Neuron (in vitro differentiated cells): ENCODE data around the gene CHMP4A.

ENCODE experiments used
- H2AFZ ChIP-seq: one replicate; pipeline ENCODE4 v1.6.1; 2013; ENCODE audit warnings: low read depth, mild to moderate bottlenecking, inconsistent platforms, low read length, moderate library complexity
- H3K27me3 ChIP-seq: one replicate; pipeline ENCODE4 v1.6.1; 2013; ENCODE audit warnings: low read length; ENCODE audit not compliant: insufficient read depth
- H3K36me3 ChIP-seq: one replicate; pipeline ENCODE4 v1.6.1; 2013; ENCODE audit warnings: low read length; ENCODE audit not compliant: insufficient read depth
- H3K4me1 ChIP-seq: one replicate; pipeline ENCODE4 v1.6.1; 2013; ENCODE audit warnings: low read length; ENCODE audit not compliant: insufficient read depth
- H3K4me3 ChIP-seq: 2 replicates; pipeline ENCODE4 v1.5.1; 2013; ENCODE audit warnings: mild to moderate bottlenecking, low read length, moderate library complexity
- H3K9me3 ChIP-seq: one replicate; pipeline ENCODE4 v1.6.1; 2013; ENCODE audit warnings: low read length

CHMP4A gene

DNA sequence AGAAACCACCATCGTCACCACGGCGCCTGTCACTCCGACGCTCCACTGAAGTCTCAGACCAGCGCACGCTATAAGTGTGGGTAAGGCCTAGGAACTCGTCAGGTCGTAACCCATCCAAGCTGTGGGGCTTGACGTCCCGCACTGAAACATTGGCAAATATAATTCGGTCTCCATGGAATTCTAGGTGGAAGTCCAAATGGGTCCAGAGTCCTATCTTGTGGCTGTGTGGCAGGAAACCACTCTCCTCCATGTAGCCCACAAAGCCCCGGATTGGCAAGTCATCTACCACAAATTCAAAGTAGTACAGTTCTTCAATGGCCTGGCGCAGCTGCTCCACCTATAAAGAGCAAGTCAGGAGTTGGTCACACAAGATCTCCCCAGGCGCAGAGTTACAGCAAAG lies 20.4 kb downstream of the CHMP4A start:
- H3K4me3 ChIP-seq: no peak overlapping the region
- H3K27me3 ChIP-seq: no peaks in the 10 kb centered on the region
- no peaks in the 10 kb centered on the region for H3K9me3 ChIP-seq
- H2AFZ ChIP-seq: no peak overlapping the region
- peaks cover 32% of the 10 kb centered on the region for H3K4me1 ChIP-seq
- peaks cover 28% of the 10 kb centered on the region for H3K36me3 ChIP-seq

DNA sequence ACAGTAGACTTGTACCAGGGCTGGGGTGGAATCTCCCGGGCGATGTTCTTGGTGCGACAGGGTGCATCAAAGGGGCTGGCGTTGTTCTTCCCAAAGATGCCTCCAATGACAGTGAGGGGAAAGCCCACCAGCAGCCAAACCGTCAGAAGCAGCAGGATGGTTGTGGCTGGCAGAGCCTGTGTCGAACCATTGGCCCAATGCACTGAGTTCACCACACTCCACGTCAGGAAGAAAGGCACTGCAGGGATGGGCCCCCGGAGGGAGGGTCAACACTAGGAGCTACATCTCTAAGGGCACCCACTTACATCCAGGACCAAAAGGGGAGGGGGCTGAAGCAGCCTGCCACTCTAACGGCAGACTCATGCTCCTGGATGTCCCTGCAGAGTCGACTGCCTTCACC lies 22.9 kb downstream of the CHMP4A start:
- Histone ChIP-seq H3K36me3 (peaks cover 44% of the 10 kb centered on the region), H3K27me3 (no peaks in the 10 kb centered on the region), H3K4me1 (peaks cover 30% of the 10 kb centered on the region), H3K4me3 (no peak overlapping the region), H2AFZ (no peak overlapping the region), H3K9me3 (no peaks in the 10 kb centered on the region)

DNA sequence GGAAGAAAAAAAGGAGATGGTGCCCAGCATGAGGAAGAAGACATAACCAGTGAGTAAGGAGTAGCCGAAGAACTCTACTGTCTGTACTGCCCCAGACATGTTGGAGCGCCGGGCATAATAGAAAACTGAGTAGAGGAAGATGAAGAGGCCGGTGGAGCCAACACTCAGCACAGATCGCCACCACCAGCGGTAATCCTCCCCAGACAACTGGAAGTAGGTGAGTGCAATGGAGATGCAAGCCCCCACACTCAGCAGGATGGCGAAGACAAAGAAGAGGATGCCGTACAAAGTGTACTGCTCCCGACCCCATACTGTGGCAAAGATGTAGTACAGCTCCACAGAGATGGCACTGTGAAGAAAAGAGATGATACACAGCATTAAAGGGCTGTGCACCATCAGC lies 23.8 kb downstream of the CHMP4A start:
- Histone ChIP-seq H3K27me3 (no peaks in the 10 kb centered on the region), H3K36me3 (peaks cover 54% of the 10 kb centered on the region), H3K4me3 (peak overlapping the region; percentile 69), H3K4me1 (peaks cover 24% of the 10 kb centered on the region), H2AFZ (no peak overlapping the region), H3K9me3 (no peaks in the 10 kb centered on the region)

DNA sequence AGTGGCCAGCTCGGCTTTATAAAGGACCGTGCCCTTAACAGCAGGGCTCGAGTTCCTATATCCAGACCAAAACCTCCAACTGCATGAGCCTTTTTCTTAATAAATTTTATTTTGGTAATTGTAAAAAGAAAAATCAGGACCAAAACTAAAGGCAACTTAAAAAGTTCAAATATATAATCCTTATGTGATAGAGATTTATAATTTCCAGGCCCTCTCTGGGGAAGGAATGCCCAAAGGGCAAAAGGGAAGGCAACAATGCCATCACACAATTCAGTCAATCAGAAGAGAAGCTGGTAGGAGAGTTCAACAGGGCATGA lies 24.3 kb downstream of the CHMP4A start:
- Histone ChIP-seq H3K27me3 (no peaks in the 10 kb centered on the region), H3K4me3 (peak overlapping the region; percentile 69), H2AFZ (no peak overlapping the region), H3K36me3 (peaks cover 55% of the 10 kb centered on the region), H3K9me3 (no peaks in the 10 kb centered on the region), H3K4me1 (peaks cover 23% of the 10 kb centered on the region)

DNA sequence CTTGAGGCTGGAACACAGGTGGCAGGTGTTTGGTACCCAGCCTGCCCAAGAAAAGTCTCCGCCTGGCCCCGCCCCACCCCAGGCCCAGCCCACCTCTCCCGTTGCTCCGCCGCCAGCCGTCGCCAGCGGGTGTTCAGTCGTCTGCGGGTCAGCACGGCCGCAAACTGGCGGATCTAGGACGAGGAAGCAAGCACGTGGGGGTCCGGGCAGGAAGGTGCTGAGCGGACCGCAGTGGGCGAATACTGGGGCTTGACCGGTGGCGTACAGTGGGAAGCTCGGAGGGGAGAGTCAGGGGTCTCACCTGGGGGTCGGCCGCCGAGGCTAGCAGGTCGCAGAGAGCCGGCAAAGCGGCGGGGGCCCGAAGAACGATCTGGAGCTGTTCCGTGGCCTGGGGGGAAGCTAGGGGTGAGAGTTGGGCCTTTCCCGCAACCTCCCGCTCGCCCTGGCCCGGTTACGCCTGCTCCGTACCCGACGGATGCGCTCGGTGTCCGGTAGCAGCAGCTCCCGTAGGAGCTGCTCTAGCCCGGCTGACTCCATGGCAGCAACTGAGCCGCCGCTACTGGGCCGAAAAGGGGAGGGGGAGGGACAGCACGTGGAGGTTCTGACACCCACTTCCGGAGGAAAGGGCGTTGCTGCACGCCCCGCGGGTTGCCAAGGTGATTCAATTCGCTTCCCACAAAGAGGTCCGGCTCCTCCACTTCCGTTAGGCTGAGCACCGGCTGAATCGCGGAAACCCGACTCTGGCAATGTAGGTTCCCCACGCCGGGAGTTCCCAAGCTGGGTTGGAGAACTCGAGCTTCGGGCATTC lies 24.8 kb downstream of the CHMP4A start, which contains the start of gene IPO4:
Gene IPO4, minus strand, starts transcription at position 566 of the 808 bp plus-strand sequence. Its CDS starts 29 bp downstream, at position 537.
- peaks cover 58% of the 10 kb centered on the region for H3K36me3 ChIP-seq
- no peak within 1 kb of the TSS for H2AFZ ChIP-seq
- no peaks in the 10 kb centered on the region for H3K9me3 ChIP-seq
- H3K27me3 ChIP-seq: no peaks in the 10 kb centered on the region
- peaks cover 23% of the 10 kb centered on the region for H3K4me1 ChIP-seq
- peak within 1 kb of the TSS; percentile 69 for H3K4me3 ChIP-seq

DNA sequence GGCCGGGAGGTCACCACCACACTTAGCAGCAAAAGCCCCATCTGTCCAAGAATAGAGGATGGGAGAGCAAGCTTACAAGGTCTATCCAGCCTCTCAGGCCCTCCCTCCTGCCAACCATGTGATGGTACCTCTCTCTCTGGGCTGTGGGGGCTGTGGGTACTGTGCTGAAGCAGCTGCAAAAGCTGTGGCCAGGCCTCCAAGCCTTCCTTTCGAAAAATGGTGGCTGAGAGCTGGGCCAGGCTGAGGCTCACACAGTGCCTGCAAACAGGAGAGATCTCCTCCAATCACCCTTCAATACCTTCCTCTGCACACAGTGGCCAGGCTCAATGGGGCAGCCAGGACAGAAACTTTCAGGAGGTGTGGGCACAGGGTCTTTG lies 25.8 kb downstream of the CHMP4A start:
- no peaks in the 10 kb centered on the region for H3K27me3 ChIP-seq
- peaks cover 23% of the 10 kb centered on the region for H3K4me1 ChIP-seq
- H3K9me3 ChIP-seq: no peaks in the 10 kb centered on the region
- H3K4me3 ChIP-seq: peak overlapping the region; percentile 69
- peaks cover 61% of the 10 kb centered on the region for H3K36me3 ChIP-seq
- H2AFZ ChIP-seq: no peak overlapping the region

DNA sequence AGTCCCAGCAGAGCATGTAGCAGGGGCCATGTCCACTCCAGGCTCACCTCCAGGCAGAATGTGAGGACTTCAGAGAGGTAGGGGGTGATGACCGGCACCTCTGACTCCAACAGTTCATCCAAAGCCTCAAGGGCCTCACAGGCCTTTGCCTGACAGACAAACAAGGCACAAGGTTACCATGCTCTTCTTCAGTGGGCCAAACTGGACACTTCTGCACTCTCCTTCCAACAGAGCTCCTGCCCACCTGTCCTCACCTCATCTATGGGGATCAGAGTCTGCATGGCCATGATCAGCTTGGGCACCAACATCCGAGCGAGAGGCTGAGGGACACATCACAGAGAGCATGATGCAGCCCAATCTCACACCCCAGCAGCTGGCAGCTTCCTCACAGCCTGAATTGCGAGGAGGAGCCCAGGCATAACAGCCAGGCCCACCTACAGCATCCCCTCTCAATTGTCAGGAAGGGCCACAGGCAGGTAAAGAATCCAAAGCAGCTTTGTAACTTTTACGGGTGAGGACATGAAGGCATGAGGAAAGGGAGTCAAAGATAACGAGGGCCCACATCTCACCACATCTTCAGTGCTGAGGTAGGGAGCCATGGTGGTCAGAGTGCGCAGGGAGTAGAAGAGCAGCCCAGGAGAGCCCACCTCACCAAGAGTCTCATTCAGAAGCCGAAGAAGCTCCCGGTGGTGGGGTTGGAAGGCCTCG lies 26.3 kb downstream of the CHMP4A start:
- Histone ChIP-seq H3K9me3 (no peaks in the 10 kb centered on the region), H3K27me3 (no peaks in the 10 kb centered on the region), H3K36me3 (peaks cover 61% of the 10 kb centered on the region), H3K4me3 (no peak overlapping the region), H3K4me1 (peaks cover 20% of the 10 kb centered on the region), H2AFZ (no peak overlapping the region)

DNA sequence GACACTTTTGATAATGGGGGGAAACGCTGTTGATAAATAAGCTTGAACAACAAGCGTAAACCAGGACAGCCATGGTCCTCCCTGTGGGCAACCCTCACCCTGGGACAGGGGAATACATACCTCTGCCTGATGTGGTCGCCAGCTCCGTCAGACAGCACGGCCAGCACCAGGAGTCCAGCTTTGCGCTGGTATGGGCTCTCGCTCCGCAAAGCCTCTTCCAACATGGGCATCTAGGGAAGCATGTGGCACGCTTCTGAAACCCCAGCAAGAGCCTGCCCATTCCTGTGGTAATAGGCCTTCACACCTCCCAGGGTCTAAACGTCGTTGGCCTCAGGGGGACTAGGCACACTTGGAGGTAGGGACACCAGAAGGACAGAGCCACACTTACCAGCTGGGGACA lies 27.5 kb downstream of the CHMP4A start:
- Histone ChIP-seq H3K4me1 (peaks cover 20% of the 10 kb centered on the region), H3K4me3 (no peak overlapping the region), H2AFZ (no peak overlapping the region), H3K36me3 (peaks cover 67% of the 10 kb centered on the region), H3K9me3 (no peaks in the 10 kb centered on the region), H3K27me3 (no peaks in the 10 kb centered on the region)

DNA sequence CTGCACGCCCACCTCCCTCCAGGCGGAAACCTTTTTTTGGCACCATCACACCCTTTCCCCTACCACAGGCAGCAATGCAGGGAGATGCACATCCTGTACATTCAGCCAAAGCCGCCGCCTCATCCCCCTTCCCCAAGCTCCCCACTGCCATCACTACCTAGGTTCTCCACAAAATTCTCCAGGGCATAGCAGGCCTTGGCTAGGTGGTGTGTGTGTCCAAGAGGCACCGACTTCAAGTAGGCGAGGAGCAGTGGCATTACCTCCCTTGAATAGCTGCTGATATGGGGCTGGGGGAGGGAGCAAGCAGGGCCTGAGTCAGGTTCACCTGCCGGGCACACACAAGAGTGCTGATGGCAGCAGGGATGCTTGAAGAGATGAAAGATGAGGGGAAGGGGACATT lies 28.3 kb downstream of the CHMP4A start:
- Histone ChIP-seq H3K9me3 (no peaks in the 10 kb centered on the region), H3K27me3 (no peaks in the 10 kb centered on the region), H3K36me3 (peaks cover 68% of the 10 kb centered on the region), H3K4me1 (peaks cover 20% of the 10 kb centered on the region), H3K4me3 (no peak overlapping the region), H2AFZ (no peak overlapping the region)

DNA sequence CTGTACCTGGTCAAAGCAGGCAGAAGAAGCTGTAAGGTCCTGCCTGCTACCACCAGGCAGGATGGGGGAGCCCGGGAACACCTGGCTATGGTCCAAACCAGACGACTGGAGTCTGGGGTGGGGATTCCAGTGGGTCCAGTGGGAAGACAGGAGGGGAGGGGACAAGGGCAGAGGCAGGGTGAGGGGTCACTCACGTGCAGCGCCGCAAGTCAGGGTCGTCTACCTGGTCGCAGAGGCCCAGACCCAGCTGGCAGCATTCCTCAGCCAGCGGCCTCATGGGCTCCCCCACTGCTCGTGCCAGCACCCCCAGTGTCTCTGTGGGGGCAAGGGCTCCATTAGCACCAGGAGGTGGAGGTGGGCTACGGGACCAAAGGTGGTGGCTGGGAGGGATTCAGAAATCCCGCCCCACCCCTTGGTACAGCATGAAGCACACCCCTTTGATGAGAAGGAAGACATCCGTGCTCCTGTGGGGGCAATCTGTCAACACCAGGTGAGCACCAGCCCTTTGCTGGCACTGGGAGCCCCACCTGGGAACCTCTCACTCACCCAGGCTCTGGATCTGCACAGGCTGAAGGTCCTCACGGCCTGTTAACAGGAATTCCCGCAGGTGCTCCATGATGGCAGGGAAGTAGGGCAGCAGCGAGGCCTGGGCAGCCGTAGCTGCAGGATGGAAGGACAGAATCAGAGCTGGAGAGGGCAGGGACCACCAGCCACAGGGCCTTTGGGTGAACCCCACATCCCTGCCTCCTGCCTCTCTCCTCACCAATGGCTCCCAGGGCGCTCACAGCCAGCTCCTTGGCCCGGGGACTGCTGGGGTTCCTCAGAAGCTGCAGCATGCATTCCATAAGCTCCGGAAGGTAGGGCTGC lies 29.0 kb downstream of the CHMP4A start:
- H2AFZ ChIP-seq: no peak overlapping the region
- peaks cover 16% of the 10 kb centered on the region for H3K4me1 ChIP-seq
- no peak overlapping the region for H3K4me3 ChIP-seq

DNA sequence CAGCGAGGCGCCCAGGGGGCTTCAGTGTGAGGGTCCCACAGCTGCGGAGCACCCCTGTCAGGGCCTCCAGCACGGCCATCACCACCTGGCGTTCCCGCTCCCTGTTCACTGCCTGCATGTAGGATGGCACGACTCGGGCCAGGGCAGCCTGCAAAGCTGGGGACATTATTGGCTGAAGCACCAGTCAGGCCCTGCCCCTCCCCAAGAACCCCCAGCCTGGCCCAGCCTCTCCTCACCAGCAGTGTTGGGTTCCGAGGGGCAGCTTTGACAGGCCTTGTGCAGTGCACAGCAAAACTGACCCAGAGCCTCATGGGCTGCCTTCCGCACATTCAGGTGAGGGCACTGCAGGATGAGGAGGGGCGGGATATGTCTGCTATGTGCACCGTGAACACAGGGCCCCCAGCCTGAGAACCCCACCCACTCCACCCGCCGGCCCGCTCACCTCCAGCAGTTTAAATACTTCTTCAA lies 30.2 kb downstream of the CHMP4A start:
- H3K27me3 ChIP-seq: no peaks in the 10 kb centered on the region
- H2AFZ ChIP-seq: no peak overlapping the region
- no peak overlapping the region for H3K4me3 ChIP-seq
- H3K4me1 ChIP-seq: peaks cover 9% of the 10 kb centered on the region
- H3K36me3 ChIP-seq: peaks cover 82% of the 10 kb centered on the region
- H3K9me3 ChIP-seq: no peaks in the 10 kb centered on the region

More for the DNA sequence above, 29.0 kb downstream of the CHMP4A start:
- Histone ChIP-seq H3K27me3 (no peaks in the 10 kb centered on the region), H3K9me3 (no peaks in the 10 kb centered on the region), H3K36me3 (peaks cover 73% of the 10 kb centered on the region)

DNA sequence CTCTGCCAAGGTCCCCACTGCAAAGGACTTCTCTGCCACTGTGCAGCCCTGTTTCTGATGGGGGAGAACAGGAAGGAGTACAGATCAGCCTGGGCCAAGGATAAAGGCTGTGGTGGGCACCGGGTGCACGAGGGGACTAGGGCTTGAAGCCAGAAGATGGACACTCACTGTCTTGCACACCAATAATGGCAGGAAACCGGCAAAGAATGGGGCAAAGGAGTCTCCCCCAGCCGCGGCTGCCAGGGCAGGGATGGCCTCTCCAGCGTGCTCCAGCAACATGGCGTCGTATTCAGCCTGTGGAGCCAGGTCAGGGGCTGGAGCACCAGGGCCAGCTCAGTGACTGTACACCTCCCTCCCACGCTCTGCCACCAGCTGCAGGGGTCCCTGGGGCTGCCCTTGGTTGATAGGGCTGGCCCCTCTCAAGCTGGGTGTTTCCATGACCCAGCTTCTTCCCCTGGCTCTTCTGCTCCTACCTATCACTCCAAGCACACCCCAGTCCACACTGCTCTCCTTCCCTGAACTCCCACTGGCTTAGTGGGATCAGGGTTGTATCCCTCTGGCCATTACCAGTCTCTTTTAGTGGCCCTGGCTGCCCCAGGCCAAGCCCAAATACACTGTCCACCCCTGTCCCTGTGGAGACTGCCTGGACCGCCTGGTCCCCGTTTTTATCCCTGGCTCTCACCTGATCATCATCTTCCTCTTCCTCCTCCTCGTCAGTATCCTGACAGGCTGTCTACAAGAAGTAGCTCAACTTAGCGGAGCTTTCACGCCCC lies 31.0 kb downstream of the CHMP4A start:
- no peak overlapping the region for H2AFZ ChIP-seq
- H3K4me1 ChIP-seq: peaks cover 2% of the 10 kb centered on the region
- no peaks in the 10 kb centered on the region for H3K9me3 ChIP-seq
- H3K4me3 ChIP-seq: no peak overlapping the region
- no peaks in the 10 kb centered on the region for H3K27me3 ChIP-seq
- peaks cover 82% of the 10 kb centered on the region for H3K36me3 ChIP-seq
